GM15510 (cell line): ENCODE data around the gene DIAPH3.

Experiments used
- POLR2A ChIP-seq: IDR thresholded peaks from 3 replicates; pipeline ENCODE4 v1.6.1; 2011; ENCODE audit warnings: borderline replicate concordance; ENCODE audit not compliant: insufficient read length; ENCODE audit errors: extremely low read depth

The DIAPH3 gene

DNA sequence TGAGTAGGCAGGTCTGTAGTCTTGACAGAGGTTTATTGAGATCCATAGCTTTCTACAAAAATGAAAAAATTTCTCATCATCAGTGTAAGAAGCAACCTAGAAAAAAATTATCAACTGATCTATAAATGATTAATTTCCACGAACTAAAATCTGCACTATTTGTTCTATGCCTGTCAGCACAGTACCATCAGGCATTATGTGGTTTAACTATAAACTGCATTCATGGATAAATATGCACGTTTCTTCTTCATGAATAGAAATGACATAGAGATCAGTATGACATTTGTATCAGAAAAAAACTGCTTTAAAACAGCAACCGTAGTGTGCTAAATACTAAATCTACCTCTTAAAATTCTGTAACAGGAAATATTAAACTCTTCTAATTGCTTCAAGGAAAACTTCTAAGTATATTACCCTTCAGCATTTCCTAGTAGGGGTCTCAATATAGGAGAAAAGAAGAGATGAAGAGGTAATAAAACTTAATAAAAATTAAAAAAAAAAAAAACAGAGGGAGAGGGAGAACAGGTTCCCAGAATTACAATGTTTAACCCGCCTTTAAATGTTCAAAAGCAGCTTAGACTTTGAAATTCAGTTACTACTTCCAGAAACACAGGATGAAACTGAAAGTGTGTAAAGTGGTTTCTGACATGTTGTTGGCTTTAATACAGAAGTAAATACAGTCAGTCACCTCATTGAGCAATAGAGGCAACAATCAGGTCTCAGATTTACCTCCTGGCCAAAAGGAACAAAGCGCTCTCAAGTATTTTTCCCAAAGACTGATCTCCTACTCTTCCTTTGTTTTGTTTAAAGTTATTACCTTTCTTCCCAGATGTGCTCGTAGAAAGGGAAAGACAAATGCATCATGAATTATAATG is 144.4 kb downstream of the DIAPH3 start:
- TF ChIP-seq POLR2A: no peak

DNA sequence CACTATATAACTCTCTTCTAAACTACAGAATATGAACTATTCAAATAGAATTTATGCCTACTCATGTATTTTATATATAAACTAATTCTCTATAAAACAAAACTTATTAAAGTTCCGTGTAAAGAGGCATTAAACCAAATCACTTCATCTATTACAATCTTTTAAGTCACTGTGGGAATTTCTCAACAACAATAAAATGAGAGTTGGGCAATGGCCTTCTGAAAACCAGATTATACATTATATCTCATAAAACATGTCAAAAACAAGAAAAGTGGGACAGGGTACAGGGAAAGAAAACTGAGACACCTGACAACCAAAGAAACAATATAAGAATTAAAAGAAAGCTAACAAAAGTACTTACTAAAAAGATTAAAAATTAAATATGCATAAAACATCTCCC is 145.2 kb downstream of the DIAPH3 start:
- TF ChIP-seq POLR2A: no peak

- TF ChIP-seq POLR2A: no peak
These were observed 147.5 kb downstream of the DIAPH3 start for GRCh38 chr13:60016229-60016628.

GRCh38 chr13:60013166-60013565 is 150.6 kb downstream of the DIAPH3 start:
- TF ChIP-seq POLR2A: no peak

DNA sequence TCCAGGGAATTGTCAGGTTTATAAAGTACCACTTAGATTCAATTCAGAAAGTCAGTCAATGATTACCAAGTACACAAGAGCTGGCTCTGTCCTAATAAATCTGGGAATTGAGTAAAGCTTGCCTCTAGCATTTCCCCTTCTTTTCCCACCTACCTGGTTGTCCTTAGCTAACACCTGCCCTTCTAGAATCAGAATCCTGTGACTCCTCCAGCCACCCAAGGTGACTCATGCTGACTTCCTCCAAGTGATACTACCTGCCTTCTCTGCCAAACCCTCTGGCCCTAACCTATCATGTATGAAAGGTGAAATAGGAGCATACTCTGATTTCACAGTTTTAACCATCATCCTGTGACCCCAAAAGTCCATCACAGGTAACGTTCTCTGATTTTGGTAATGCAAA is 151.2 kb downstream of the DIAPH3 start:
- no peak for TF ChIP-seq POLR2A

- no peak for TF ChIP-seq POLR2A
These were observed 154.2 kb downstream of the DIAPH3 start for GRCh38 chr13:60009300-60010253.

DNA sequence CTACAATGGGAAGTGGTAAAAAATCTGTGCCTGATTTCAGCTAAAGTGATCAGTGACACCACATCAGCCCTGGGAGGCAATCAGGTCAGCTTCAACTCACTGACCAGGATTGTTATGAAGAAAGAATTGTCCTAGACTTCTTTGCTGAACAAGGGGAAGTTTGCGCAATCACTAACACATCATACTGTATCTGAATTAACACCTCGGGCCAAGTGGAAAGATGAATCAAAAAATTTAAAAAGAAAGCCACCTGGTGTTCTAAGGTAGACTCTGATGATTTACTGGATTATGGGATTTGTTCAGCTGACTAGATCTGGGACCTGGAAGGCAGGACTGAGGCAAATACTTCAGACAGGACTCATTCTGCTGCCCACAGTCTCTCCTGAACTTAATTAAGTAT is 161.8 kb downstream of the DIAPH3 start:
- no peak for TF ChIP-seq POLR2A

GRCh38 chr13:60000976-60001375 is 162.8 kb downstream of the DIAPH3 start:
- TF ChIP-seq POLR2A: no peak

- TF ChIP-seq POLR2A: no peak
These were observed 163.6 kb downstream of the DIAPH3 start for GRCh38 chr13:60000081-60000480.

DNA sequence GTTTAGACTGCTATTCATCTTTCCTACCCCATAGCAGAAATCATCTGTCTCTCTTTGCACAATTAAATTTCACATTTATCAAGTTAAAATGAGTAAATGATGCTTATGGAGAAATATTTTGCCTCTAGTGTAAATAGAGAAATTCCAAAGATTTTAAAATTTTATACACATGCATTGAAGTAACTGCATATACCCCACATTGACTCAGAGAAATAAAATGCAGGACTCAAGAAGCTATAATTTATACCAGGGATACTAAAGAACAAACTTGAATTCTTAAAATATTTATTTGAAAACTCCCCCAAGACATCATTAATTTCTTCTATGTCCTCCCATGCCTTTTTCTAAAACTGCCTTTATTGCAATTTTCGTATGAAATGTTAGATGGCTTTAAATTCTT is 165.8 kb downstream of the DIAPH3 start:
- TF ChIP-seq POLR2A: no peak

- no peak for TF ChIP-seq POLR2A
These were observed 167.2 kb downstream of the DIAPH3 start for GRCh38 chr13:59996461-59996980.

DNA sequence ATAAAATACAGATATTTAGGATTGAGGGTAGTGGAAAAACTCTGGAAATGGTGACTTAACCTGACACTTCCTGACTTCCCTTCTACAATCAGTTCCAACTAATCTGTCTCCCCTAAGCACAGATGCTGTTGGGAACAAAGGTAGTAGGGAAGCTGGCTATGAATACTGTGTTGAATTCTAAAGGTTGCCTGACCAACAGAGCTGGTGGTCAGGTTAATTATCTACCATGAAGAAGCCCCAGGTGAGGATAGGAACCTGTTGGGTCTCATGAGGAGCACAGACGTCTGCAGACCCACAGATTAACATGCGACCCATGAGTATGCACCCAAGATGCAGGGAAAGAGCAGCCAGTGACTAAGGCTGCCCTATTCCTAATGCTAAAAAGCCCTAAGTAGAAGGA is 172.3 kb downstream of the DIAPH3 start:
- TF ChIP-seq POLR2A: no peak

DNA sequence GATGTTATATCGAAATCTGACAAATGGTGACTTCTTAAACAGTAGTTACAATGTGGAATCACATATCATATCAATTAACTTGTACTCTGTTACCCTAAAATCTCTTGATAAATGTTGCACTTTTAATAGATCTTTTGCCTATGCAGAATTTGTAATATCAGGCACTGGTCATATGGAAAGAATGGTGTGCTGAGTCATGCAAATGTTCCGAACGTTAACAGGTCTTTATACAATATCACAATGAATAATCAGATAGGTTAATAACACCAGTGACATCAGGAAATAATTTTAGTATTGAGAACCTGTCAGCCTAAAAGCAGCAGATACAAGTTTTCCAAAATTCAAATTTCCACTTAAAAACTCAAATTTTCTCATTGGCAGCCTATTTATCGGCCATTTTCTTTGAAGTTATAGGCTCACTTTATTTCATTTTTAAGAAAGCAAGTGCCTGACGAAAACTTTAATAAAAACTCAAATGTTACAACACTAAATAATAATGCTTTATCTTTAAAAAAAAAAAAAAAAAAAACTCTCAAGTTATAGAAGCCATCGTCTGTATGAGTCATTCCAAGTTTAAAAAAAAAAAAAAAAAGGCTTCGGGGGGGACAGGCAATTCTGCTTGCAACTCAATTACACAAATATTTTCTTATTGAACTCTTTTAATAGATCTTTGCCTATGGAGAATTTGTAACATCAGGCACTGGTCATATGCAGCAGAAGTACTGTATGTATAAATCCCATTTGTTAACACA is 180.9 kb downstream of the DIAPH3 start:
- no peak for TF ChIP-seq POLR2A

- TF ChIP-seq POLR2A: no peak
These were observed 184.1 kb downstream of the DIAPH3 start for GRCh38 chr13:59979589-59979988.
